Activated gamma-delta T cell (primary cell): ENCODE measurements around the gene ANAPC5.

Experiments
- DNase-seq: peaks from one replicate; lab custom pipeline; 2025; lab: John Stamatoyannopoulos, UW

Gene ANAPC5

DNA sequence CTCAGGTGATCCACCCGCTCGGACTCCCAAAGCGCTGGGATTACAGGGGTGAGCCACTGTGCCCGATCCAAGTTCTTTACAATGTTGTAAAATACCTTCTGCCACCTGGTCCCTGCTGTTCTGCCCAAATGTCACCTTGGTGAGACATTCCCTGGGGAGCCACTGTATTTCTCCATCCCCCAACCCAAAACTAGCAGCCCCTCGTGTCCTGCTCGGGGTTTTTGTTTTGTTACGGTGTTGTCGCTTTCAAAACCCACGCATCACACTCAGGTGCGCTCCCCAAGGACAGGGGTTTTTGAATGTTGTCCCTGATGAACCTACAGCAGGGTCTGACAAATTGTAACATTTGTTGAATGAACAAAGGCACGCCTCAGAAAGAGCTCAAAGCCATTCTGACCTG, 93.1 kb downstream of the ANAPC5 start:
- no peak for DNase-seq
